HepG2 (cell line): Measurements from ENCODE around the gene OST4. TPM values are rescaled to one million over a fixed set of nuclear protein-coding genes. Genes with fewer than 3 reads are reported as not detected.

Source experiments
- AGO1 ChIP-seq: fragments of 200-400 bp; formaldehyde crosslinking; IDR thresholded peaks from 2 replicates; pipeline ENCODE4 v1.6.1; 2017; ENCODE audit warnings: mild to moderate bottlenecking, low read depth, low read length, moderate library complexity; ENCODE audit not compliant: poor library complexity, severe bottlenecking
- BRD4 ChIP-seq: sonication (generic); formaldehyde crosslinking; IDR thresholded peaks from 2 replicates; pipeline ENCODE4 v1.4.0; 2020; ENCODE audit warnings: missing genetic modification reagents
- CBFB ChIP-seq: sonication (generic); formaldehyde crosslinking; IDR thresholded peaks from 2 replicates; pipeline ENCODE4 v1.4.0; 2020; ENCODE audit warnings: missing genetic modification reagents
- CBX2 ChIP-seq, 2 experiments: fragments of 200-600 bp in 1 of 2; sonication (generic); formaldehyde crosslinking in 1 of 2; IDR thresholded peaks; 2 replicates each; pipeline versions ENCODE4 v1.7.0 to v1.8.1; 2018 to 2022; ENCODE audit warnings: low read depth in 2 of 2, low read length in 1 of 2, mild to moderate bottlenecking in 1 of 2, missing genetic modification reagents in 1 of 2
- GABPB1 ChIP-seq: IDR thresholded peaks from 2 replicates; pipeline ENCODE4 v1.6.1; 2016; ENCODE audit warnings: mild to moderate bottlenecking, missing genetic modification reagents, moderate library complexity, missing compliant biosample characterization
- HDAC6 ChIP-seq: fragments of 200-600 bp; sonication (generic); IDR thresholded peaks from 2 replicates; pipeline ENCODE4 v1.7.0; 2017; ENCODE audit warnings: mild to moderate bottlenecking, antibody characterized with exemption, low read length, low read depth
- MAZ ChIP-seq, 2 experiments: sonication (generic) in 1 of 2; formaldehyde crosslinking in 1 of 2; IDR thresholded peaks; 2 replicates each; pipeline versions ENCODE4 v1.5.0 to v1.6.1; 2012 to 2020; ENCODE audit warnings: low read depth in 2 of 2, mild to moderate bottlenecking in 2 of 2, borderline replicate concordance in 1 of 2, improper control_type of control experiment in 1 of 2, low read length in 1 of 2, missing genetic modification reagents in 1 of 2, moderate library complexity in 1 of 2
- MEF2D ChIP-seq: sonication (generic); formaldehyde crosslinking; IDR thresholded peaks from 2 replicates; pipeline ENCODE4 v1.5.1; 2020; ENCODE audit warnings: mild to moderate bottlenecking, missing genetic modification reagents
- MYC ChIP-seq: sonication (generic); formaldehyde crosslinking; IDR thresholded peaks from 2 replicates; pipeline ENCODE4 v1.9.0; 2021; ENCODE audit warnings: missing genetic modification reagents, borderline replicate concordance
- SPEN ChIP-seq: sonication (generic); formaldehyde crosslinking; IDR thresholded peaks from 2 replicates; pipeline ENCODE4 v1.5.1; 2020; ENCODE audit warnings: low read depth, mild to moderate bottlenecking, missing genetic modification reagents
- STAG1 ChIP-seq: sonication (generic); formaldehyde crosslinking; IDR thresholded peaks from 2 replicates; pipeline ENCODE4 v1.4.0; 2020; ENCODE audit warnings: missing genetic modification reagents
- ZBTB38 ChIP-seq: sonication (generic); formaldehyde crosslinking; IDR thresholded peaks from 2 replicates; pipeline ENCODE4 v1.5.1; 2020; ENCODE audit warnings: mild to moderate bottlenecking, missing genetic modification reagents
- ZNF367 ChIP-seq: sonication (generic); formaldehyde crosslinking; IDR thresholded peaks from 2 replicates; pipeline ENCODE4 v1.4.0; 2020; ENCODE audit warnings: missing genetic modification reagents, borderline replicate concordance
- ZNF605 ChIP-seq: sonication (generic); formaldehyde crosslinking; IDR thresholded peaks from 2 replicates; pipeline ENCODE4 v1.8.0; 2022; ENCODE audit warnings: mild to moderate bottlenecking, missing genetic modification reagents
- ZNF709 ChIP-seq: sonication (generic); formaldehyde crosslinking; IDR thresholded peaks from 2 replicates; pipeline ENCODE4 v1.5.0; 2020; ENCODE audit warnings: mild to moderate bottlenecking, missing genetic modification reagents
- polyA plus RNA-seq, 8 experiments: library from polyadenylated mRNA; depleted of rRNA in 3 of 8; stranded (reverse) in 7 of 8; unstranded in 1 of 8; fragments of >200 nt; fragmentation: Illumina TruSeq in 4 of 8; extraction: Trizol in 4 of 8; gene quantifications; 2 replicates each; pipeline versions ENCODE4 v1.2.1 to v1.2.3, GENCODE V29; 2011 to 2016; ENCODE audit warnings: low read depth in 4 of 8, missing spikeins in 1 of 8, mixed read lengths in 1 of 8; ENCODE audit not compliant: insufficient read depth in 1 of 8
- total RNA-seq, 5 experiments: library from RNA; depleted of rRNA; stranded (reverse); fragments of >200 nt; fragmentation: Illumina TruSeq; extraction: Trizol; gene quantifications; 2 replicates each; pipeline ENCODE4 v1.2.3, GENCODE V29; 2016; ENCODE audit warnings: low read depth in 1 of 5
- TF ChIP-seq, protein P1 (sequence below): sonication (generic); formaldehyde crosslinking; IDR thresholded peaks from 2 replicates; pipeline ENCODE4 v1.4.0; 2020; ENCODE audit warnings: missing genetic modification reagents
- TF ChIP-seq, protein P2 (sequence below), 2 experiments: sonication (generic) in 1 of 2; formaldehyde crosslinking in 1 of 2; IDR thresholded peaks; 2 replicates each; pipeline versions ENCODE4 v1.4.0 to v1.6.1; 2018 to 2020; ENCODE audit warnings: missing genetic modification reagents in 2 of 2, borderline replicate concordance in 1 of 2, low read depth in 1 of 2, mild to moderate bottlenecking in 1 of 2, missing biosample characterization in 1 of 2
- TF ChIP-seq, protein P3 (sequence below): sonication (generic); formaldehyde crosslinking; IDR thresholded peaks from 2 replicates; pipeline ENCODE4 v1.4.0; 2020; ENCODE audit warnings: missing genetic modification reagents, borderline replicate concordance
- TF ChIP-seq, protein P4 (sequence below): sonication (generic); IDR thresholded peaks from 2 replicates; pipeline ENCODE4 v1.6.1; 2016; ENCODE audit warnings: low read depth, borderline replicate concordance
- TF ChIP-seq, protein P5 (sequence below): sonication (generic); formaldehyde crosslinking; conservative IDR thresholded peaks from 2 replicates; pipeline ENCODE4 v1.4.0; 2020; ENCODE audit warnings: missing genetic modification reagents

The OST4 gene
- total and polyA plus RNA-seq, 2 of the 13 experiments (the other 11 are each of a cell fraction or from before 2014, with no cell fraction given): 498 to 584 TPM

DNA sequence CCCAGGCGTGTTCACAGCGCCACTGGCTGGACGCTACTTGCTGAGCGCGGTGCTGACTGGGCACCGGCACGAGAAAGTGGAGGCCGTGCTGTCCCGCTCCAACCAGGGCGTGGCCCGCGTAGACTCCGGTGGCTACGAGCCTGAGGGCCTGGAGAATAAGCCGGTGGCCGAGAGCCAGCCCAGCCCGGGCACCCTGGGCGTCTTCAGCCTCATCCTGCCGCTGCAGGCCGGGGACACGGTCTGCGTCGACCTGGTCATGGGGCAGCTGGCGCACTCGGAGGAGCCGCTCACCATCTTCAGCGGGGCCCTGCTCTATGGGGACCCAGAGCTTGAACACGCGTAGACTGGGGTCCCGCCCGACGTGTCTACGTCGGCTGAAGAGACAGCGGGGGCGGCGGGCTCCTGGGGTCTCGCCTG is 14.2 kb upstream of the OST4 start (continued):
- TF ChIP-seq ZNF605 (CRISPR knock-in tag) (peak; percentile 71; the same call in 1 of the 2 replicates), MEF2D (no peak), MYC (peak; percentile 66; the same call in 1 of the 2 replicates), SPEN (CRISPR knock-in tag) (peak; percentile 62; the same call in 1 of the 2 replicates), GABPB1 (CRISPR knock-in tag) (peak; percentile 46; the same call in 1 of the 2 replicates), CBFB (0 out of 2 replicates have a peak, but pooled peaks have one; percentile 23), CBX2 (IDR thresholded peaks at IDR 0.05; ENCODE audit: low read depth, low read length) (no peak), CBX2 (CRISPR knock-in tag; IDR thresholded peaks at IDR 0.05; ENCODE audit: low read depth) (no peak), ZBTB38 (CRISPR knock-in tag) (peak; percentile 91), HDAC6 (no peak), ZNF709 (CRISPR knock-in tag) (peak; percentile 58; the same call in 1 of the 2 replicates), STAG1 (peak; percentile 71), AGO1 (no peak), ZNF367 (no peak), MAZ (IDR thresholded peaks at IDR 0.05; ENCODE audit: borderline replicate concordance, low read depth, low read length) (no peak), MAZ (CRISPR knock-in tag; IDR thresholded peaks at IDR 0.05; ENCODE audit: low read depth) (peak; percentile 30; the same call in 1 of the 2 replicates), BRD4 (CRISPR knock-in tag) (peak; percentile 52; the same call in 1 of the 2 replicates)
- TF ChIP-seq, protein P1, sequence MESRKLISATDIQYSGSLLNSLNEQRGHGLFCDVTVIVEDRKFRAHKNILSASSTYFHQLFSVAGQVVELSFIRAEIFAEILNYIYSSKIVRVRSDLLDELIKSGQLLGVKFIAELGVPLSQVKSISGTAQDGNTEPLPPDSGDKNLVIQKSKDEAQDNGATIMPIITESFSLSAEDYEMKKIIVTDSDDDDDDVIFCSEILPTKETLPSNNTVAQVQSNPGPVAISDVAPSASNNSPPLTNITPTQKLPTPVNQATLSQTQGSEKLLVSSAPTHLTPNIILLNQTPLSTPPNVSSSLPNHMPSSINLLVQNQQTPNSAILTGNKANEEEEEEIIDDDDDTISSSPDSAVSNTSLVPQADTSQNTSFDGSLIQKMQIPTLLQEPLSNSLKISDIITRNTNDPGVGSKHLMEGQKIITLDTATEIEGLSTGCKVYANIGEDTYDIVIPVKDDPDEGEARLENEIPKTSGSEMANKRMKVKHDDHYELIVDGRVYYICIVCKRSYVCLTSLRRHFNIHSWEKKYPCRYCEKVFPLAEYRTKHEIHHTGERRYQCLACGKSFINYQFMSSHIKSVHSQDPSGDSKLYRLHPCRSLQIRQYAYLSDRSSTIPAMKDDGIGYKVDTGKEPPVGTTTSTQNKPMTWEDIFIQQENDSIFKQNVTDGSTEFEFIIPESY (CRISPR knock-in tag): peak; percentile 90
- TF ChIP-seq, protein P2, sequence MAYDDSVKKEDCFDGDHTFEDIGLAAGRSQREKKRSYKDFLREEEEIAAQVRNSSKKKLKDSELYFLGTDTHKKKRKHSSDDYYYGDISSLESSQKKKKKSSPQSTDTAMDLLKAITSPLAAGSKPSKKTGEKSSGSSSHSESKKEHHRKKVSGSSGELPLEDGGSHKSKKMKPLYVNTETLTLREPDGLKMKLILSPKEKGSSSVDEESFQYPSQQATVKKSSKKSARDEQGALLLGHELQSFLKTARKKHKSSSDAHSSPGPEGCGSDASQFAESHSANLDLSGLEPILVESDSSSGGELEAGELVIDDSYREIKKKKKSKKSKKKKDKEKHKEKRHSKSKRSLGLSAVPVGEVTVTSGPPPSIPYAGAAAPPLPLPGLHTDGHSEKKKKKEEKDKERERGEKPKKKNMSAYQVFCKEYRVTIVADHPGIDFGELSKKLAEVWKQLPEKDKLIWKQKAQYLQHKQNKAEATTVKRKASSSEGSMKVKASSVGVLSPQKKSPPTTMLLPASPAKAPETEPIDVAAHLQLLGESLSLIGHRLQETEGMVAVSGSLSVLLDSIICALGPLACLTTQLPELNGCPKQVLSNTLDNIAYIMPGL (CRISPR knock-in tag; IDR thresholded peaks at IDR 0.05; ENCODE audit: borderline replicate concordance in 1 of 2, low read depth in 1 of 2): 0 out of 4 replicates have a peak, but pooled peaks of 1 of the 2 experiments have one; percentile 5
- TF ChIP-seq, protein P3, sequence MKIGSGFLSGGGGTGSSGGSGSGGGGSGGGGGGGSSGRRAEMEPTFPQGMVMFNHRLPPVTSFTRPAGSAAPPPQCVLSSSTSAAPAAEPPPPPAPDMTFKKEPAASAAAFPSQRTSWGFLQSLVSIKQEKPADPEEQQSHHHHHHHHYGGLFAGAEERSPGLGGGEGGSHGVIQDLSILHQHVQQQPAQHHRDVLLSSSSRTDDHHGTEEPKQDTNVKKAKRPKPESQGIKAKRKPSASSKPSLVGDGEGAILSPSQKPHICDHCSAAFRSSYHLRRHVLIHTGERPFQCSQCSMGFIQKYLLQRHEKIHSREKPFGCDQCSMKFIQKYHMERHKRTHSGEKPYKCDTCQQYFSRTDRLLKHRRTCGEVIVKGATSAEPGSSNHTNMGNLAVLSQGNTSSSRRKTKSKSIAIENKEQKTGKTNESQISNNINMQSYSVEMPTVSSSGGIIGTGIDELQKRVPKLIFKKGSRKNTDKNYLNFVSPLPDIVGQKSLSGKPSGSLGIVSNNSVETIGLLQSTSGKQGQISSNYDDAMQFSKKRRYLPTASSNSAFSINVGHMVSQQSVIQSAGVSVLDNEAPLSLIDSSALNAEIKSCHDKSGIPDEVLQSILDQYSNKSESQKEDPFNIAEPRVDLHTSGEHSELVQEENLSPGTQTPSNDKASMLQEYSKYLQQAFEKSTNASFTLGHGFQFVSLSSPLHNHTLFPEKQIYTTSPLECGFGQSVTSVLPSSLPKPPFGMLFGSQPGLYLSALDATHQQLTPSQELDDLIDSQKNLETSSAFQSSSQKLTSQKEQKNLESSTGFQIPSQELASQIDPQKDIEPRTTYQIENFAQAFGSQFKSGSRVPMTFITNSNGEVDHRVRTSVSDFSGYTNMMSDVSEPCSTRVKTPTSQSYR (CRISPR knock-in tag): no peak
- TF ChIP-seq, protein P4, sequence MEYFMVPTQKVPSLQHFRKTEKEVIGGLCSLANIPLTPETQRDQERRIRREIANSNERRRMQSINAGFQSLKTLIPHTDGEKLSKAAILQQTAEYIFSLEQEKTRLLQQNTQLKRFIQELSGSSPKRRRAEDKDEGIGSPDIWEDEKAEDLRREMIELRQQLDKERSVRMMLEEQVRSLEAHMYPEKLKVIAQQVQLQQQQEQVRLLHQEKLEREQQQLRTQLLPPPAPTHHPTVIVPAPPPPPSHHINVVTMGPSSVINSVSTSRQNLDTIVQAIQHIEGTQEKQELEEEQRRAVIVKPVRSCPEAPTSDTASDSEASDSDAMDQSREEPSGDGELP: no peak
- TF ChIP-seq, protein P5, sequence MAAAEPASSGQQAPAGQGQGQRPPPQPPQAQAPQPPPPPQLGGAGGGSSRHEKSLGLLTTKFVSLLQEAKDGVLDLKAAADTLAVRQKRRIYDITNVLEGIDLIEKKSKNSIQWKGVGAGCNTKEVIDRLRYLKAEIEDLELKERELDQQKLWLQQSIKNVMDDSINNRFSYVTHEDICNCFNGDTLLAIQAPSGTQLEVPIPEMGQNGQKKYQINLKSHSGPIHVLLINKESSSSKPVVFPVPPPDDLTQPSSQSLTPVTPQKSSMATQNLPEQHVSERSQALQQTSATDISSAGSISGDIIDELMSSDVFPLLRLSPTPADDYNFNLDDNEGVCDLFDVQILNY (CRISPR knock-in tag): 0 out of 2 replicates have a peak, but pooled peaks have one; percentile 32
